ENCODE measurements around the gene TTLL10.

The TTLL10 gene

DNA sequence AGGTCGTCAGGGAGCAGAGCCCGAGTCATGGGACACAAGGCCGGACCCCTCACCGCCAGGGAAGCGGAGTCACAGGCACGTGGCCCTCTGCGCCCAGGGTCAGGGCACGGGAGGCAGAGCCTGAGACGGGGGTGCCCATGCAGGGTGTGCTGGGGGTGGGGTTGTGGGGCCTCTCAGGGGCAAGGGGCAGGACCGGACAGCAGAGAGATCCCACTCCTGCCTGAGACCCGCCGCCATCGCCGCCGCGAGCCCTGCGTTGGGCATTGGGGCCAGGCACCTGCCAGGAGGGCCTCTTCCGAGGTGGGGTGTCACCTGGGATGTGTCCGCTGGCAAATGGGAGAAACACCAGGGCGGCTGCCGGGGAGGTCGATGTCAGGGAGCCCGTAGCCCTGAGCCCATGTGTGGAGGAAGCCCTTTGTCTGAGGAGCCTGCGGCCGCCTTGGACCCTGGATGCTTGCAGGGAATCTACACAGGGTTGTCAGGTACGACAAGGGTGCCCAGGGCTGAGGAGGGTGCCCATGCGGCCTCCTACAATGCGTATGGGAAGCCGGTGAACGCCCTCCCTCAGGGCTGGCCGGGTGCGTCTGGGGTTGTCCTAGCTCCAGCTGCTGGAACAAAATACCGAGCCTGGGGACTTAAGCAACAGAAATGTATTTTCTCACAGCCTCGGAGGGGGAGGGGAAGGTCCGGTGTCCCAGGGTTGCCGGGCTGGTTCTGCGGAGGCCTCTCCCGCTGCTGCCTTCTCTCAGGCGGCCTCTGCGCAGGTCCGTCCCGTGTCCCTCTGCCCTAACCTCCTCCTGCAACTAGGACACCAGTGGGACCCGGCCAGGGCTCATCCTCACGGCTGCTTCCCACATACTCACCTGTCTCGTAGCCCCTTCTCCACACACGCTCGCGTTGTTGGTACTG, 41.4 kb upstream of the TTLL10 start:
- no peaks in the 10 kb centered on the region for H3K9me3 ChIP-seq (ENCODE audit: control insufficient read depth, low read length)
- no peak overlapping the region for H3K4me3 ChIP-seq (ENCODE audit: extremely low read depth, insufficient read depth, low read length, poor library complexity, severe bottlenecking)
- WGBS, 2 experiments (ENCODE audit: insufficient coverage in 2 of 2): 93 to 94% methylated on average over 32 to 45 of the region's 48 CpGs
- no peaks in the 10 kb centered on the region for H3K36me3 ChIP-seq (ENCODE audit: control insufficient read depth, insufficient read depth, low read length)
- H3K27ac ChIP-seq (ENCODE audit: low read depth, low read length, severe bottlenecking): no peak overlapping the region
- H3K4me1 ChIP-seq (ENCODE audit: control insufficient read depth, insufficient read depth, low read length, poor library complexity, severe bottlenecking): no peaks in the 10 kb centered on the region

DNA sequence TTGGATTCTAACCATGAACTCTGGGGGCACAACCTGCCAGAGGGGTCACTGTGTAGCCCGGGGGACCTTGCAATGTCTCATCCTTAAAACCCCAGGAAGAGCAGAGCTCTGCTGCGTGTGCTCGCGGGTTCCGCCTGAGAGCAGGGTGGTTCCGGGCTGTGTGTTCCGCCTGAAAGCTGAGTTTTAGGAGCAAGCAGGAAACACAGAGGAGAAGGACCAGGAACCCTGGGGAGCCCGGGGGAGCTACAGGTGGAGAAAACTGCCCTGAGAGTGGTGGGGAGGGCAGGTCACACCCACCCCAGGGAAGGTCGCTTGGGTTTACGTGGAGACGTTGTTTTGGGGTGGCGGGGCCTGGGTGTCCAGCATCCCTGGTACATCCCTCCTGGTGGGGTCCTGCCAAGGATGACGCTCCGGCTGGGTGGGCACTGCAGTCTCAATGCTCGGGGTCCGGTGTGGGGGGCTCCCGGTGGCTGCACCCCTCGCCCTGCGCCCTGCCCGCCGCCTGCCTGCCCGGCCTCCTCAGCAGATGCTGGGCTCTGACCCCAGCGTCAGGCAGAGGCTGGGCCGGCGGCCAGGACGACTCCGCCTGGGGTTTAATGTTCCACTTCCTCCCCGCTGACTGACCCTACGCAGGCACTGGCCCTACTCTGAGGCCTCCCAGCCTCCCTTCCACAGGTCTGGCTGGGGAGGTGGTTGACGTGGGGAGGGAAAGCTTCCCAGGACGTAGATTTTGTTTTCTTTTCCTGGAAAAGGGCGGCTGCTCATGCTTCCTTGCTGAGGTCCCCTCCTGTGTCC, 40.5 kb upstream of the TTLL10 start:
- WGBS, 2 experiments (ENCODE audit: insufficient coverage in 2 of 2): 90 to 96% methylated on average over 21 to 29 of the region's 32 CpGs
- no peak overlapping the region for H3K27ac ChIP-seq (ENCODE audit: low read depth, low read length, severe bottlenecking)

DNA sequence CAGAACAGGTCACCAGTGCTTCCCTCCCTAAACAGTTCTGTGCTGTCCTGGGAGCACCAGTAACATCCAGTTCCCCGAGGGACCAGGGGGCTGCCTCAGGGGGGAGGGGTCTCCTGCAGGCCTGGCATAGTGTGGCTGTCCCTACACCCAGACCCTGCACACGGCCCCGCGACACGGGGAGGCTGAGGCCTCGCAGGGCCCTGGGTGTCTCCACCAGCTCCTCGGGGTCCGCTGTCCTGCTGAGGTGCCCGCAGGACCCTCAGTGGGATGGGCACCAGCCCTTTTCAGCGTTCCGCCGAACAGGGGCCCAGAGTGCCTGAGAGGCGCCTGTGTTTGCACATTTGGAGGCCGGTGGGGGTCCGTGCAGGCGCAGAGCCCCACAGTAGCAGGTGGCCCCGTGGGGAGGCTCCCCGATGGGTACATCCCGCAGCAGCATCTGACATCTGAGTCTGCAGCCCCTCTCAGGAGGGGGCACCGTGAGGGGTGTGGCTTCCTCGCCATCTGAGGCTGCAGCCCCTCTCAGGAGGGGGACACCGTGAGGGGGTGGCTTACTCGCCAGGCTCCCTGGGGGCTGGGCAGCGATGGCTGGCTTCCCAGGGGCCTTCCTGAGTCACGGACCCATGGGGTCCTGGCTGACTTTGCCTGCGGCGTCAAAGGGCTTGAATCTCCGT, 39.2 kb upstream of the TTLL10 start:
- 89 to 93% methylated on average over 25 to 28 of the region's 28 CpGs for WGBS, 2 experiments (ENCODE audit: insufficient coverage in 2 of 2)
- no peaks in the 10 kb centered on the region for H3K9me3 ChIP-seq (ENCODE audit: control insufficient read depth, low read length)

More for the DNA sequence above, 40.5 kb upstream of the TTLL10 start:
- Histone ChIP-seq H3K36me3 (ENCODE audit: control insufficient read depth, insufficient read depth, low read length) (no peaks in the 10 kb centered on the region), H3K9me3 (ENCODE audit: control insufficient read depth, low read length) (no peaks in the 10 kb centered on the region), H3K4me3 (ENCODE audit: extremely low read depth, insufficient read depth, low read length, poor library complexity, severe bottlenecking) (no peak overlapping the region), H3K4me1 (ENCODE audit: control insufficient read depth, insufficient read depth, low read length, poor library complexity, severe bottlenecking) (no peaks in the 10 kb centered on the region)

DNA sequence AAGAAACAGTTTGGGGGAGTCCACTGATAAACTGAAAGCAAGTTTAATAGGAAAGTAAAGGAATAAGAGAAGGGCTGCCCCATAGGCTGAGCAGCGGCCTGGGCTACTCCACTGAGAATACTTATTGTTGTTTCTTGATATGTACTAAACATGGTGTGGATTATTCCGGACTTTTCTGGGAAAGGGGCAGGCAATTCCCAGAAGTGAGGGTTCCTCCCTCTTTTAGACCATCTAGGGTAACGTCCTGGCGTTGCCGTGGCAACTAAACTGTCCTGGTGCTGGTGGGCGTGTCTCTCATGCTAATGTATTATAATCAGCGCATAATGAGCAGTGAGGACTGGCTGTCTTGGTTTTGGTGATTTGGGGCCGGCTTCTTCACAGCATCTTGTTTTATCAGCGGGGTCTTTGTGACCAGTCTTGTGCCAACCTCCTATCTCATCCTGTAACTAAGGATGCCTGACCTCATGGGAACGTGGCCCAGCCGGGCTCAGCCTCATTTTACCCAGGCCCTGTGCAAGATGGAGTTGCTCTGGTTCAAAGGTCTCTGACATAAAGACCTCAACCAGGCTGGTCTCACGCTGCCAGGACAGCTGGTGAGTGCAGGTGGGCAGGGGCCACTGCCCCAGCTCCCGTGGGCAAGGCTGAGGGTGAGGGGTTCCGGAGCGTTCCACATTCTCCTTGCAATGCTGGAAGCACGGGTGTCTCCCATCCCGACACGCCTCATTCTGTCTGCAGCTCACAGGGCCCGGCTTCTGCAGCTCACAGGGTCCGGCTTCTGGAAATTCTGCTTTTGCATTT, 38.1 kb upstream of the TTLL10 start:
- Histone ChIP-seq H3K27ac (ENCODE audit: low read depth, low read length, severe bottlenecking) (no peak overlapping the region), H3K36me3 (ENCODE audit: control insufficient read depth, insufficient read depth, low read length) (no peaks in the 10 kb centered on the region), H3K4me3 (ENCODE audit: extremely low read depth, insufficient read depth, low read length, poor library complexity, severe bottlenecking) (no peak overlapping the region), H3K9me3 (ENCODE audit: control insufficient read depth, low read length) (no peaks in the 10 kb centered on the region), H3K4me1 (ENCODE audit: control insufficient read depth, insufficient read depth, low read length, poor library complexity, severe bottlenecking) (no peaks in the 10 kb centered on the region)
- 90 to 92% methylated on average over 16 to 20 of the region's 20 CpGs for WGBS, 2 experiments (ENCODE audit: insufficient coverage in 2 of 2)

More for the DNA sequence above, 39.2 kb upstream of the TTLL10 start:
- Histone ChIP-seq H3K36me3 (ENCODE audit: control insufficient read depth, insufficient read depth, low read length) (no peaks in the 10 kb centered on the region), H3K27ac (ENCODE audit: low read depth, low read length, severe bottlenecking) (no peak overlapping the region), H3K4me3 (ENCODE audit: extremely low read depth, insufficient read depth, low read length, poor library complexity, severe bottlenecking) (no peak overlapping the region), H3K4me1 (ENCODE audit: control insufficient read depth, insufficient read depth, low read length, poor library complexity, severe bottlenecking) (no peaks in the 10 kb centered on the region)

DNA sequence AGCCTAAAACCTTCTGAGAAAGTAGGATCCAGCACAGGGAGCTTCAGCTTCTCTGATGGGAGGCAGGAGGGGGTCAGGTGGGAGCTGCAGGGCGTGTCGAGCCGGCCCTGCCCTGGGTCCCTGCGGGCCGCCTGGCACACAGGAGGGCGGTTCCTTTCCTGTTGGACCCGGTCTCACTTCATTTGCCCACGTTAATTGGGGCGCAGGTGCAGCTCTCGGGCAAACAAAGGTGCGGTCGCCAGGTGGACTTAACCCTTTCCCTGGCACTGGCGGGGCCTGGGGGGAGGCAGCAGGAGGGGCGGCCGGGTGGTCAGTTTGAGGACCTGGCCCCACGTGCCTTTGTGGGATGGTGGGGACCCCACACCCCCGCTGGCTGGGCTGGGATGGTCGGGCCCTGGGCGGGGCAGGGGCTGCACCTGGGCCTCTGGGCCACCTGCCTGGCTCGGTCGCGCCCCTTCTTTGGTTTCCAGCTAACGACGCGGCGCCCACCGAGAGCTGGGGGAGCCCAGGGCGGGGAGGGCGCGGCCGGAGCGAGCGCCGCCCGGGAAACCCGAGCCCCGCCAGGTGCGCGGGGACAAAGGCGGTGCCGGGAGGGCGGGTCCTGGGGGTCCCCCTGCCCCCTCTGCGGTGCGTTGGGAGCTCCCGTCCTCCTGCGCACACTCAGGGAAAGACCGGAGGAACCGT, 37.0 kb upstream of the TTLL10 start:
- Histone ChIP-seq H3K27ac (ENCODE audit: low read depth, low read length, severe bottlenecking) (no peak overlapping the region), H3K4me1 (ENCODE audit: control insufficient read depth, insufficient read depth, low read length, poor library complexity, severe bottlenecking) (no peaks in the 10 kb centered on the region), H3K36me3 (ENCODE audit: control insufficient read depth, insufficient read depth, low read length) (no peaks in the 10 kb centered on the region), H3K9me3 (ENCODE audit: control insufficient read depth, low read length) (no peaks in the 10 kb centered on the region), H3K4me3 (ENCODE audit: extremely low read depth, insufficient read depth, low read length, poor library complexity, severe bottlenecking) (no peak overlapping the region)
- WGBS, 2 experiments (ENCODE audit: insufficient coverage in 2 of 2): 78 to 82% methylated on average over 19 to 44 of the region's 48 CpGs

DNA sequence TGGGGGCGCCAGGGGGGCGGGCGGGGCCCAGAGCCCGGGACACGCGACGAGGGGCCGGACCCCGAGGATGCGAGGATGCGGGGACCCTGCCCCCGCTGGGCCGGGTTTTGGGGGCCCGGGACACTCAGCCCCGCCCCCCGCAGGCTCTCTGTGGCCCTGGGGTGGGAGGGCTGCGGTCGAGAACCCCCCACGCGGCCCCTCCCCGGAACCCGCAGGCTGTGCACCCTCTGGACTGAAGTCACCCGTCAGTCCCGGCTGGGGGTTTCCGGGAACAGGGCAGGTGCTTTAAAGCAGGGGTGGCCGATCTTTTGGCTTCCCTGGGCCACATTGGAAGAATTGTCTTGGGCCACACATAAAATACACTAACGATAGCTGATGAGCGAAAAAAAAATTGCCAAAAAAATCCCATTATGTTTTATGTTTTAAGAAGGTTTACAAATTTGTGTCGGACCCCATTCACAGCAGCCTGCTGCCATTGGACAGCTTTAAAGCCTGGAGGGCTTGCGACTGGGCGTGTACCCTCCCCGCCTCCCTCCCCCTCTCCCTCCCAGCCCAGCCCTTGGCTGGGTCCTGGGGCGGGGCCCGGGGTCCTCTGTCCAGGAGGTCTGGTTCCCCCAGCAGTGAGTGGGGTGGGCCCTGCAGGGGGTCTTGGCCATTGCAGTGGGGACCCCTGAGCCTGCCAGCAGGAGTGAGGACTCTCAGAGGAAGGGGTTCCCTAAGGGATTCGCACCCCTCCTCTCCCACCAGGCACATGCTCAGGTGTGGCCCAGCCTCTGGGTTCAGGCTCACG, 36.2 kb upstream of the TTLL10 start:
- H3K4me1 ChIP-seq (ENCODE audit: control insufficient read depth, insufficient read depth, low read length, poor library complexity, severe bottlenecking): no peaks in the 10 kb centered on the region
- WGBS, 2 experiments (ENCODE audit: insufficient coverage in 2 of 2): 55 to 76% methylated on average over 21 to 28 of the region's 36 CpGs
- H3K9me3 ChIP-seq (ENCODE audit: control insufficient read depth, low read length): no peaks in the 10 kb centered on the region
- no peak overlapping the region for H3K4me3 ChIP-seq (ENCODE audit: extremely low read depth, insufficient read depth, low read length, poor library complexity, severe bottlenecking)
- no peak overlapping the region for H3K27ac ChIP-seq (ENCODE audit: low read depth, low read length, severe bottlenecking)
- no peaks in the 10 kb centered on the region for H3K36me3 ChIP-seq (ENCODE audit: control insufficient read depth, insufficient read depth, low read length)

DNA sequence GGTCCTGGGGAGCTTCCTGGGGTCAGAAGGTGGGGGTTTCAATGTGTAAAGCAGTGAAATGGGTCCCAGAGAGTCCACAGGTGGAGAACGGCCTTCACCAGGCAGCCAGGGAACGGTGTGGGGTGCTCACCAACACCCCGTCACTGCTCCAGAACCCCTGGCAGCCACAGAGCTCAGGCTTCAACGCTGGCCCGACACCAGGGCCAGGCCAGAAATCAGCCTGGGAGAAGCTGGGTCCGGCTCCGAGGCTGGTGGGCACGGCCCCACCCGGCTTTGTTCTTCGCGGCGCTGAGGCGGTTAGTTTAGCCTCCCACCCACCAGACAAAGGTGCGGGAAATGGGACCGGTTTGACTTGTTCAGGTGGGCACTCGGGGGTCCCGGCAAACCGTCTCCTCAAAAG, 33.0 kb upstream of the TTLL10 start:
- no peak overlapping the region for H3K4me3 ChIP-seq (ENCODE audit: extremely low read depth, insufficient read depth, low read length, poor library complexity, severe bottlenecking)
- 85 to 87% methylated on average over 11 to 15 of the region's 18 CpGs for WGBS, 2 experiments (ENCODE audit: insufficient coverage in 2 of 2)
- no peaks in the 10 kb centered on the region for H3K9me3 ChIP-seq (ENCODE audit: control insufficient read depth, low read length)
- H3K36me3 ChIP-seq (ENCODE audit: control insufficient read depth, insufficient read depth, low read length): no peaks in the 10 kb centered on the region
- H3K27ac ChIP-seq (ENCODE audit: low read depth, low read length, severe bottlenecking): no peak overlapping the region
- no peaks in the 10 kb centered on the region for H3K4me1 ChIP-seq (ENCODE audit: control insufficient read depth, insufficient read depth, low read length, poor library complexity, severe bottlenecking)

DNA sequence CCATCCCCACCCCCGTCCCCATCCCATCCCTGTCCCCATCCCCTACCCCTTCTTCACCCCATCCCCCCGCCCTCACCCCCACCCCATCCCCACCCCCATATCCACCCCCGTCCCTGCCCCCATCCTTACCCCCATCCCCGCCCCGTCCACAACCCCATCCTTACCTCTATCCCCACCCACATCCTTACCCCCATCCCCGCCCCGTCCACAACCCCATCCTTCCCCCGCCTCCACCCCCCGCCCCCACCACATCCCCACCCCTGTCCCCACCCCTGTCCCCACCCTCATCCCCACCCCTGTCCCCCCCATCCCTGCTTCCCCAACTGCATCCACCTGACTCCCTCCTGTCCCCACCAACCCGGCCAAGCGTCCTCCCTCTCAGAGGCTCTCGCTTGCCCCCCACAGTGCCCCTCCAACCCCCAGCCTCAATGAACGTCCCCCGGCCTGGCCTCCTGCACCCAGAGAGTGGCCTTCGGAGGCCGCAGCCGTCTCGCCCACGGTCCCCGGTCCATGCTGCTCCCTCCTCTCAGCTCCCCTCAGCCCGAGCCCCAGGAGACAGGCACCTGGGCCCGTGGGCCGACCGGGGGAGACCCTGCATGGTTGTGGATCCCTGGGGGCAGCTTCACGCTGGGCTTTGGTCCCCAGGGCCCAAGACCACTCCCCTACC, 32.3 kb upstream of the TTLL10 start:
- no peak overlapping the region for H3K27ac ChIP-seq (ENCODE audit: low read depth, low read length, severe bottlenecking)
- no peaks in the 10 kb centered on the region for H3K36me3 ChIP-seq (ENCODE audit: control insufficient read depth, insufficient read depth, low read length)
- H3K4me1 ChIP-seq (ENCODE audit: control insufficient read depth, insufficient read depth, low read length, poor library complexity, severe bottlenecking): no peaks in the 10 kb centered on the region
- H3K4me3 ChIP-seq (ENCODE audit: extremely low read depth, insufficient read depth, low read length, poor library complexity, severe bottlenecking): no peak overlapping the region
- no peaks in the 10 kb centered on the region for H3K9me3 ChIP-seq (ENCODE audit: control insufficient read depth, low read length)
- WGBS, 2 experiments (ENCODE audit: insufficient coverage in 2 of 2): 83 to 87% methylated on average over 10 to 16 of the region's 25 CpGs

DNA sequence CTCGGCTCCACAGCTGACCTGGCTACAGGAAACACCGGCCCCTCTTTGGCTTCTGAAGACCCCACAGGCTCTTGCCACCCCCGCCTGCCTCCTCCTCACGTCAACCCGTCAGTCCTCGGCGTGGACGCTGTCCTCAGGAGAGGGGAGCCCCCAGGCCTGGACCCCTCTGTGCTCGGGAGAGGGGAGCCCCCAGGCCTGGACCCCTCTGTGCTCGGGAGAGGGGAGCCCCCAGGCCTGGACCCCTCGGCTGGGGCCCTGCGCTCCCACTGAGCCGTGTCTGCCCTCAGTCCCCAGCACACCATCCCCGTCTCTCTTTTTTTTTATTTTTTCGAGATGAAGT, 31.8 kb upstream of the TTLL10 start:
- 69 to 80% methylated on average over 9 of the region's 15 CpGs for WGBS, 2 experiments (ENCODE audit: insufficient coverage in 2 of 2)
- Histone ChIP-seq H3K9me3 (ENCODE audit: control insufficient read depth, low read length) (no peaks in the 10 kb centered on the region), H3K4me3 (ENCODE audit: extremely low read depth, insufficient read depth, low read length, poor library complexity, severe bottlenecking) (no peak overlapping the region), H3K27ac (ENCODE audit: low read depth, low read length, severe bottlenecking) (no peak overlapping the region), H3K4me1 (ENCODE audit: control insufficient read depth, insufficient read depth, low read length, poor library complexity, severe bottlenecking) (no peaks in the 10 kb centered on the region), H3K36me3 (ENCODE audit: control insufficient read depth, insufficient read depth, low read length) (no peaks in the 10 kb centered on the region)

Data from mesodermal cell (in vitro differentiated cells).